Measurements from ENCODE around the gene DKK2.

Gene DKK2

DNA sequence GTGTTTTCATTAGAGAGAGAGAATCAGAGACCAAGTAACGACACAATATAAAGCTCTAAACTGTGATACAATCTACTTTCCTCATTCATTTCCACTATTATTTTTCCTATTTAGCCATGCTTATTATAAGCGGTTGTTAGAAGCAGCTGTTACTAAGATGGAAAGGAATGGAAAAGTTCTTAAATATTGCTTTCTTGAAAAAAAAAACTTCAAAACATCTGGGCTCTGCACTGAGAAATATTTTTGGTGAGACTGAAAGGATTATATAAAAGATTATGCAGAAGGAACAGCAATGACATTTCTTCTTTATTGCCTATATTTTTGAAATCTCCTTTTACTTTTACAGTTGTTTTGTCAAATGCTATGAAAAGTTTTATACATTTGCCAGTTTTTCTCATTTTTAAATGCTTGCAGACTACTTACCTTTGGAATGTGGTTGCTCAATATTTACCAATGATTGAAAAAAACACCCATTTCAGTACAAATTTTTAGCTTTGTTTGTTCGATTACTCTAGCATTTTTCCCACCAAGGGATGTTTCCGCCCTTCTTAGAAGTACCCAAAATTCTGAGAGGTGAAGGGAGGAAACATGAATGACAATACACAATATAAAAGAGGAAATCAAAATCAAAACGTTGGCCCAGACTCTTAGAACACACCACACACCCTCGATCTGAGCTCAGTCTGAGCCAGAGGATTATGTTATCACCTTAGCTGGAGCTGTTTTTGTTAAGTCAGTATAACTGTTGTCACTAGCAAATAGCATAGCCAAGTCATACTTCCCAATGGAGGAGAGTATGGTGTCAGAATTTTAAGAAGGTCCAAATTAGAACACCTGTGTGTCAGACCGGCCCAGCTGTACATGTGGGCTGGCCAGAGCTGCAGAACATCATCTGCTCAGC, 18.4 kb downstream of the DKK2 start:
- no peak for DNase-seq (ENCODE audit: low read depth in 2 of 2)

DNA sequence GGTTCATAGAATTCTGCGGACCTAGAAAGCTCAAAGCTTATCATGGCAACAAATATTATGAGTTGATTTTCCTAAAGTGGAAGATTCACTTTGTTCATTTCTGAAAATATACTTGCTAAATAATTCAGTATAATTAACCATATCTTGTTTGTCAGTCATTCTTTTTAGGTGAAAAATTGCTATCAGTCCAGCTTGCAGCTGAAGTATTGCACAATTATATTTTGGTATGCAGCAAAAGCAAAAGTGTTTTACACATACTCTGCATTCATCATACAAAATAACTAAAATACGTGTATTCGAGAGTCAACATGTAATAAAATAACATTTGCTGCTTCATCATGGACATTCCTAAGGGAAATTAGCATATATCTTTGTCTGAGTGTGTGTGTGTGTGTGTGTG, 24.8 kb downstream of the DKK2 start:
- DNase-seq (ENCODE audit: low read depth in 2 of 2), result no peak

DNA sequence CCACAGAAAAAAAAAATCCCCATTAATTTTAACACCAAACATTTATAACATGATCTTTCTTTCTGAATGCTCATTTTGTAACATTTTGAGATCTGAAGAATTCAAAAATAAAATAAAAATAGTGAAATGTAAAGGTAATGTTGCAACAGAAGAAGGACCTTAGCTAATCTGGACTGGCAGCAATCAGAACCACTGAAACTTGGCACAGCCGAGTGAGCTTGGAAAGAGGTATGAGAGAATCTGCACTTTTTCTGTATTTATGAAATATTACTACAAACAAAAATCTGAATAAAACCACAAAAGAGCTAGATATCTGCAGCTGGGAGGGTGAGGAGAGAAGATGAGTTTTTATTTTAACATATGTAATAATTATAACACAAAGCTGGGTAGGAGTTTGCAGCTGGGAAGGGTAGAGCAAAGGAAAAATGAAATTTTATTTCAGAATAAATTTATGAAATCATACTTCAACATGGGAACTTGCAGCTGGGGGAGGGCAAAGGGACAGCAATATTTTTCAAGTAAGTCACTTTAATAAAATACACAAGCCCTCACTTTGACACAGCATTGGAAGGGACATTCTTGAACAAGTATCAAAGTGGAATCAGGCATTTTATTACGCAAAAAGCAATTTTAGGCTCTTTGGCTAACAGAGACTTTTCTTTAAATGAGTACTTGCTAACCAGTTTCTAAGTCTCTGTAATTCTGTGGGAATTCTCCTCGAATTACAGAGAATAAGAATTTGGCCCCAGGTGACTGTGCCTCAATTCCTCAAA, 26.7 kb downstream of the DKK2 start:
- no peak for DNase-seq (ENCODE audit: low read depth in 2 of 2)

DNA sequence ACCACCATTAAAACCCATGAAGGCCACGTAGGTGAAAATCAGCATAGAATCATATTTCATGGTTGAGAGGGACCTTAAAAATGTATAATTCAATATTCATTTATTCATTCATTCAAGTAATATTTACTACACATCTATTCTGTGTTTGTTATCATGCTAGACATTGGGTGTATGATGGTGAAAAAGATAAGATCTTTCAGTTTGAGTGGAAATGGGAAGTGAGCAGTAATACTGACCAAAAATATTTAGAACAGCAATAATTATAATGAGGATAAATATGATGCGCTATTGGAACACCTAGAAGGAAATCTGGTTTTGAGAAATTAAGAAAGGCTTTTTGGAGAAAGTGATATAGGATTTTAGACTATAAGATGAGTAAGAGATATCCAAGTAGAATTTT, 28.0 kb downstream of the DKK2 start:
- no peak for DNase-seq (ENCODE audit: low read depth in 2 of 2)

DNA sequence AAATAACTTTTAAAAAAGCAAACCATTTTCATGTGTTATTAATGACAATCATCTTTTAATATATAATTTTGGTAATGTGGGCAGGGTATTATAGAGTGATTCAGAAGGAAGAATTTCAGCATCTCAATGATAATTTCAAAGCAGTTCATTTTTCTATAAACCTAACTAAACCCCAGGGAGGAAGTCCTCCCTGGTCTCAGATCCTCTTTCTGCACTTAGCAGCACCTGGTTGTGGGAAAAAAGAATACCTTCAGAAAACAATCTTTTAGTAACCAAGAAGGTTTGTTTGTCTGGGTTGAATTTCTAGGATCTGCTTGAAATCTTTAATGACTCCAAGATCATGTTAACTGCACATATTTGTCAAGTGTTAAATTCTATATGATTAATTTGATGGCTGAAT, 29.9 kb downstream of the DKK2 start:
- DNase-seq (ENCODE audit: low read depth in 2 of 2), result no peak

DNA sequence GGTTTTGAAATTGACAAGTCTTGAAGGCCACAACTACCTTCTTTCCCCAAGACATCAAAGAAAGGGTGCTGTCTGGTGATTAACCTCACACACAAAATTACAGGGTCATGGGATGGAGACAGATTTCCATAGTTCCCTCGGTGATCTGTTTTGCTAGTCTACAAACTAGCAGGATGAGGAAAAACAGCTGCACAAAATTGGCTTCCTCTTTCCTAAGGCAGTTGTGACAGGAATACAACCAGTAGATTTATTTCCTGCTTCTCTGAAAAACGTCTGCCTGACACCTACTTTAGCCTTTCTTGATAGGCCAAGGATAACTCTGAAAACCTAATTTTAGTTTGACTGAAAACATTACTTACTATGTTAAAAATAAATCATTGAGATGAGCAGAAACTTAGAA, 39.6 kb downstream of the DKK2 start:
- no peak for DNase-seq (ENCODE audit: low read depth in 2 of 2)

DNA sequence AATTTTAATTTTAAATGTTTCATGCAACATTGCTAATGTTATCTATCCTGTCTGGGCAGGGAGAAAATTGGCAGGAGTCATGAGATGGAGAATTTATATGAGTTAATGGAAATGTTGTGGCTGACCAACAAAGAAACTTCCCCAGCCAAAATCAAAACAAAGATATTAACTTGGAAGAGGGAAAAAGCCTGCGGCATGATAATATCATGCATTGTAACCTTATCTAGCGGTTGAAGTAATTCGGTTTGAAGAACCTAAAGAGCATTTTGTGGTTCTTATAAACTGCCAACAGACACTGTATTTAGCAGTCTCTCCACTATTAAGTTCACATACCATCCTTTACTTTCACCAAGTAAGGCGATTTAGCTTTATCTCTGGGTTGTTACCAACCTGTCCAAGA, 42.3 kb downstream of the DKK2 start:
- no peak for DNase-seq (ENCODE audit: low read depth in 2 of 2)

DNA sequence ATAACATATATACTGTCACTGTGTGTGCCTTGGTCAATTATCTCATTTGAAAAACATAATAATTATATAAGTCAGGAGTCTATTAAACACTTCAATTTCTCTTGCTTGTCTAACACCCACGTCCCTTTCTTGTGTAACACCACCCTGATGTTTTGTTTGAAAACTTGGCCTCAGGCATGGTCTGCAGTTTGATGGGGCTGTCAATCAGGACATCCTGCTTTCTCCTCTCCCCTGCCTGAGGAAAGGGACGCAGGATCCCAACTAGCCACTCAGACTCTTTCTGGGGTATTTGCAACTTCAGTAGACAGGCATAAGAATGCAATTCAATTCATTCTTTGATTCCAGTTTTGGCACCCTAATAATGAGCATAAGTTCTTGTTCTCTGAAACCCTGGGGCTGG, 48.8 kb downstream of the DKK2 start:
- no peak for DNase-seq (ENCODE audit: low read depth in 2 of 2)

DNA sequence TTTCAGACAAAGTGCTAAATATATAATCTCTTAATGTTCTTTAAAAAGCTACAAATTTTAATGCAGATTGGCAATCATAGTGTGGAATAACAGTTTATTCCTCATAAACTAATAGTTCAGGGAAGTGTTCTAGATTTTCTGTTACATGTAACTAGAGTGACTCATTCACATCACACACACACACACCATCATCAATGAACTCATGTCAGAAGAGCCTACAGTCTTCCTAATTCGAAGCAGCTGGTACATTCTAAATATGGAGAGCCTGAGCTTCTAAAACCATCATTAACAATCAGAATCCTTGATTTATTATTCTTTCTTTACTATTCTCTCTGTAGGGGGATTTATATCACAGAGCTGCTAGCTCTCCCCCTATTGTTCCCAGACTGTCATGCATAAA, 49.6 kb downstream of the DKK2 start:
- DNase-seq (ENCODE audit: low read depth in 2 of 2), result no peak

DNA sequence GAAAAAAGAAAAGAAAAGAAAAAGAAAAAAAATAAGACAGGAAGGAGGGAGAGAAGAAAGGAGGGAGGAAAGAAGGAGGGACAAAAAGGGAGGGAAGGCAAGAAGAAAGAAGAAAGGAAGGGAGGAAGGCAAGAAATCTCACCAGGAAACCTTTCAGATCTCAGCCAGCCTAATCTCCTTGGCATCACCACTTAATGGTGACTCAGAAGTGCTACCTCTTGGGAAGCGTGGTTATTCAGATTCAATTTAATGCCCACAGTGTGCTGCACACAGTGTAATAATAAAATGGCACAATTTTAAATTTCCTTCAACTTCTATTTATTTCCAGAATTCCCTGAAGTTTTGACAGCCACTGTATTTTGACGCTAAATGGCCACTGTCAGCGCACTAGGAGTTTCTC, 50.3 kb downstream of the DKK2 start:
- DNase-seq (ENCODE audit: low read depth in 2 of 2), result no peak

DNA sequence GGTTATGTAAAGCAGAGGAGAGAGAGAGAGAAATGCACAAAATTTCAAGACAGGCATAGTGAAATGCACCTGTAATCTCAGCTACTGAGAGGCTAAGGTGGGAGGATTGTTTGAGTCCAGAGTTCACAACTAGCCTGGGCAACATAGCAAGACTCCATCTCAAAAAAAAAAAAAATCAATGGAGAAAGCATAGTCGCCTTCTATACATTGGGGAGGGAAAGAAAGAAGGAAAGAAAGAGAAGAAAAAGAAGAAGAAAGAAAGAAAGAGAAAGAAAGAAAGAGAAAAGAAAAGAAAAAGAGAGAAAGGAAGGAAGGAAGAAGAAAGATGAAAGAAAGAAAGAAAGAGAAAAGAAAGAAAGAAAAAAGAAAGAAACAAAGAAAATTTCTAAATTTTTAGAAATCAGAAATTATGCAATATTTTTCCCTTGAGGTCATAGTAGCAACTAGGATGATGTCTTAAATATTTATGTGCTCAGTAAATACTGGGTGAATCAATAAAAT, 53.4 kb downstream of the DKK2 start:
- no peak for DNase-seq (ENCODE audit: low read depth in 2 of 2)

DNA sequence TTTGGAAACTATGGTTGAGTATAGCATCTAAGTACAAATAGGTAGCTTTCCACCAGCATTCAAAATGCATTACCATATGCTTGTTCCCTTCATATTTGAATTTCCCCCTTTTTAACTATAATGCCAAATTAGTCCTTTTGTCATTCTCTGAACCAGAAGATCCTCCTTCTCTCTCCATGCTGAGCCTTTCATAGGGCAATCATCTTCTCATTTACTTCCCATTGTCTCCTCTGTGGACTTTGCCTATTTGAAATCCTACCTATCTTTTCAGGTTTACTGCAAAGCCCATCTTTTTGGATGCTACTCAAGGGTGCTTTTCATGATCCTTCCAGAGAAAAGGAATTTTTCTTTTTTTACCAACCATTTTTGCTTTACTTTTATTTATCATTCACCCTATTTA, 54.7 kb downstream of the DKK2 start:
- DNase-seq (ENCODE audit: low read depth in 2 of 2), result no peak

DNA sequence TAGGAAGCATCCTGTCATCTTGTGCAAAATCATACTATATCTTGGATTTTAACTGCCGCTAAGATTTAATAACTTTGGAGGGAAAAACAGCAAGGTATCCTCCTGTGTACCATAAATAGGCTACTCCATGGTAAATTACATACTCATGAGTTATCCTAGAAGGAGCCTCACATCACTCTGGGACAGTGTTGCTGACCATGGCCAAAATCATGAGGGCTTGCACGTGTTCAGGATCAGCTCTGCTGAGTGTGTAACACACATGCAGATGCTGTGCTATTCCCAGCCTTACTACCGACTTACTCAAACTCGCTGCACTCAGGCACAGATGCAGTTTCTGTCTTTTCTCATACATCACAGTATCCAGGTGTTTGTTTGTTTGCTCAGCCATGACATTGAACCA, 56.6 kb downstream of the DKK2 start:
- no peak for DNase-seq (ENCODE audit: low read depth in 2 of 2)

DNA sequence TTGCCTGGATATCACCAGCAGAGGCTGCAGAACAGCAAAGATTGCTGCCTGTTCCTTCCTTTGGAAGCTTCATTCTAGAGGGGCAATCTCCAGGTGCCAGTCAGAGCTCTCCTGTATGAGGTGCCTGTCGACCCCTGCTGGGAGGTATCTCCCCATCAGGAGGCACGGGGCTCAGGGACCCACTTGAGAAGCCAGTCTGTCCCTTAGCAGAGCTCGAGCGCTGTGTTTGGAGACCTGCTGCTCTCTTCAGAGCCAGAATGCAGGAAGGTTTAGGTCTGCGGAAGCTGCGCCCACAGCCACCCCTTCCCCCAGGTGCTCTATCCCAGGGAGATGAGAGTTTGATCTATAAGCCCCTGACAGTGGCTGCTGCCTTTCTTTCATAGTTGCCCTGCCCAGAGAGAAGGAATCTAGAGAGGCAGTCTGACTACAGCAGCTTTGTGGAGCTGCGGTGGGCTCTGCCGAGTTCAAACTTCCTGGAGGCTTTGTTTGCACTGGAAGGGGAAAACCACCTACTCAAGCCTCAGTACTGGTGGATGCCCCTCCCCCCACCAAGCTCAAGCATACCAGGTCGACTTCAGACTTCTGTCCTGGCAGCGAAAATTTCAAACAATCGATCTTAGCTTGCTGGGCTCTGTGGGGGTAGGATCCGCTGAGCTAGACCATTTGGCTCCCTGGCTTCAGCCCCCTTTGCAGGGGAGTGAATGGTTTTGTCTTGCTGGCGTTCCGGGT, 57.9 kb downstream of the DKK2 start:
- DNase-seq (ENCODE audit: low read depth in 2 of 2), result no peak

DNA sequence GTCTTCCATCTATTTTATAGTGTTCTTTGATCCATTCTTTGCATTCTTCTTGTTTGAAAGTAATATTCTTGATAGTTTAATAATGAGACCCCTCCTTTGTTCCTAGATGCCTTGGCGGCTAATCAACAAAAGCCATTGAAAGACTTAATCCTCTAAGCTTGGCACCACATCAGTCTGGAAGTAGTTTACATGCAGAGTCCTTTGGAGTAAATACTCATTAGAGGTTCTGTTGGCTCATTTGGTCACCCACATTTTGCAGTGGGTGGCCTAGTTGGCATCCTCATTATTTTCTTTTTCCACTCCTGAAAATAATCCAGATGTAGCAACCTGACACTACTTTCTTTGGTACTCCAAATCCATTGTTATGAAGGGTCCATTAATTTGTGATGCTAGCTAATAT, 64.5 kb downstream of the DKK2 start:
- DNase-seq (ENCODE audit: low read depth in 2 of 2), result no peak

DNA sequence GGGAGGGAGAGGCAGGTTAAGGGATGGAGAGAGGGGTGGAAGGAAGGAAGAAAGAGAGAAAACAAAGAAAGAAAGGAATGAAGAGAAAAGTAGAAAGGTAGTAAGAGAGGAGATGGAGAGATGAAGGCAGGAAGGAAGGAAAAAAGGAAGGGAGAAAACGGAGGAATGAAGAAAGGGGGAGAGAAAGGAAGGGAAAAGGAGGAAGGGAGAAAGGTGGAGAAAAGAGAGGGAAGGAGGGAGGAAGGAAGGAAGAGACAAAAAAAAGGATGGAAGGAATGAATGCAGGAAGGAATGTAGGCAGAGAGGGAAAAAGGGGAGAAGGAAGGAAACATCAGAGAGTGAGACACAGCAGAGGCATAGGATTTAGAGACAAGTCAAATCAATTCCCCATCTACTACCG, 68.2 kb downstream of the DKK2 start:
- no peak for DNase-seq (ENCODE audit: low read depth in 2 of 2)

DNA sequence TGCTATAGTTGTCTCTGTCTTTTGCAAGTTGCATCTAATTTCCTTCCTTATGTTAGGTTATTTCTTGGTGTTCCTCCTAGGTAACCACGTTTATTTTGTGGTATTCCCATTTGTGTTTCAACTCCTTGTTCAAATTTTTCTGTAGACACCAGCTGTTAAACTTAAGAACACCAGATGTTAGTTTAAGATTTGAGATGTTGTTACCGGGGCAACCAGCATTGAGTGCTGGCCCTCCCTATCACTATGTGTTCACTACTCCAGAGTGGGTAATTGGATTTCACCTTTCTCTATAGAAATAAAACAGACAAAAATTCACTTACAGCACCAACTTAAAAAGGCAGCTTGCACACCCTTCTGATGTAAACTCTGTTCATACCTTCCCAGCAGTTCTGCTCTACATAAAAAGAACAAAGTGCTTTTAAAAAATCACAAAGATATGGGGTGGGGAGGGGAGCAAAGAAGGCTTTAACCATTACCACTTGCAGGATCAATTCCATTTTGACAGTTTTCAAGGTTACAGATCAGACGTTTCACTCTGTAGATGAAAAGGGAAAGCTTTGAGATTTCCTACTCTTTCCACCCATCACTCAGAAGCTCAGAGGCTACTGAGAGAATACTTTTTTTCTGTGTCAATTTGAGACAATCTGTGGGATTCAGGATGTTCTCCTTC, 82.9 kb downstream of the DKK2 start:
- DNase-seq (ENCODE audit: low read depth in 2 of 2), result no peak

DNA sequence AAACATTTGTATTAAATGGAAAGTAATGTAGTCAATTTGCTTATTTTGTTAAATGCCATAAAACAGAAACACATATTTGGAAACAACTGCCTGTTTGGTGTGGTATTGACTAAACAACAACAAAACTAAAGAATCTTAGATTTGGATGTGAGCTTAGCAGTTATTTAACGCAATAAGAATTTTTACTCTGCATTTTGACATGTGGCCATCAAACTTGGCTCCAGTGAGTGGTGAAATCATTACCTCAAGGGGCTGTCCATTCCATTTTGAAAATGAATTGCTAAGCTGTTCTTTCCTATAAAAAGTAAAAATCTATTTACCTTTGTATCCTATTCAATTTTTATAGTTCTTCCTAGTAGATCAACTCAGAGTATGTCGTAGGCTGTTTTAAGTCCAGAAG, 84.2 kb downstream of the DKK2 start:
- no peak for DNase-seq (ENCODE audit: low read depth in 2 of 2)

DNA sequence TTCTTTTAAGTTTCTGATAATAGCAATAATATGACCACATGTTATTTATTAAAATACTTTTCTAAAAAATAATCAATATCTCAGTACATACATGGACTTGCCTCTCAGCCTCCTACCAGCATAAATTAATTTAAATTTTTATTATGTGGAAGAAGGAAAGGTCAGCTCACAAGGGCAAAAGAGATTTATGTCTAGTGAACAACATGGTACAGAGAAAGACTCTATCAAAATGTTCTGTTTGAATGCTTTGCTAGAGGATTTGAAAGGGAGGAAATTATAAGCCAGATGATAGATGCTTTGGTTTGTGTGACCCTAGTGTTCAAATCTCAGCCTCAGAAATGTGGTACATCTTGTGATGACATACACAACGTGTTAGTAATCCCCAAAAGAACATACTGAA, 94.3 kb downstream of the DKK2 start:
- no peak for DNase-seq (ENCODE audit: low read depth in 2 of 2)

DNA sequence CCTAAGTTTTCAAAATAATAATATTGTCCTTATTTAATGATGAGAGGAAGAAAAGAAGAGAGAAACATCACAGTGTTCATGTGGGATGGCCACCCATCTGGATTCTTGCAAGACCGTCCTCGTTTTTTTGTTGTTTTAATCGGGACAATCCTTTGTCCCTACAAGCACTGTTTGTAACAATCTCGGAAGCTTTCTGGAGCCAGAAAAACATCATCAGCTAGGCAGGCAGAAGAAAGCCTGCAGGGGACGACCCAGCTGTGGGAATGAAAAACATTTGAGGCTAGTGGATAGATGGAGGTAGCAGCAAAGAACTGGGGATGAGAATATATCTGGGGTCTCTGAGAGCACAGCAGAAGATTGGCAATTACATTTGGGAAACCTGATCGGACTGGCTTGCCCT, 105.6 kb downstream of the DKK2 start:
- no peak for DNase-seq (ENCODE audit: low read depth in 2 of 2)

DNA sequence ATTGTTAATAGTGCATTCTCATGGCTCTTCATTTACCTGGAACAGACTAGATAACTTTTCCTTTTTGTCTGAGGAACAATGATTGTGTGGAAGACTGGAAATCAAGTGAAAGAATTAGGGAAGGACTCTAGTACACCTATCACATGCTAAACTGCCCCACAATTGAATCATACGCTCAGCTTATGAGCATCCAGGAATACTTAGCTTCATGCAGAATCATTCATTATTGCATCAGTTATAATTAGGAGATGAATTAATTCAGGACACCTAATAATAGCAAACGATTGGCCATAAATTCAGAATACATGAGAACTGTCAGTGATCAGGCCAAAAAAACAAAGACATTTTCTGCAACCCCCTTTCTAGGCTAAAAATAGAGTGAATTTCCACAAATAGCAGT, 106.9 kb downstream of the DKK2 start:
- no peak for DNase-seq (ENCODE audit: low read depth in 2 of 2)

DNA sequence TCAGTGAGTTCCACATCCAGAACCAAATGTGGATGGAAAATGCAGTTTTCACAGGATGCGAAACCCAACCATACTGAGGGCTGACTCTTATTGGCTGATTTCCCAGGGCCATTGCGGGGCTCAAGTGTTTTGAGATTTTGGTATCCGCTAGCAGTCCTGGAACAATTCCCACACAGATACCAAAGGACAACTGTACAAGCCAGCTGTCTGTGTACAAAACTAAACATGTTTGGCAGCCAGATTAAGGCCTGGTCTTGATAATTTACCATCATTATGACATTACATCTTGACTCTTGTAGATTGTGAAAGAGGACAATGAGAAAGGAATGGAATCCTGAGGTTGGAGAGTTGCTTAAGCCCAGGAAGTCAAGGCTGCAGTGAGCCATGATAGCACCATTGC, 121.9 kb downstream of the DKK2 start:
- DNase-seq (ENCODE audit: low read depth in 2 of 2), result no peak
